ENCODE data around the gene KCNH3. TPM values are rescaled to one million over a fixed set of nuclear protein-coding genes. Genes with fewer than 3 reads are reported as not detected.

Gene KCNH3
- polyA plus RNA-seq, 1 donor from 2014 or later = 0.63 TPM

DNA sequence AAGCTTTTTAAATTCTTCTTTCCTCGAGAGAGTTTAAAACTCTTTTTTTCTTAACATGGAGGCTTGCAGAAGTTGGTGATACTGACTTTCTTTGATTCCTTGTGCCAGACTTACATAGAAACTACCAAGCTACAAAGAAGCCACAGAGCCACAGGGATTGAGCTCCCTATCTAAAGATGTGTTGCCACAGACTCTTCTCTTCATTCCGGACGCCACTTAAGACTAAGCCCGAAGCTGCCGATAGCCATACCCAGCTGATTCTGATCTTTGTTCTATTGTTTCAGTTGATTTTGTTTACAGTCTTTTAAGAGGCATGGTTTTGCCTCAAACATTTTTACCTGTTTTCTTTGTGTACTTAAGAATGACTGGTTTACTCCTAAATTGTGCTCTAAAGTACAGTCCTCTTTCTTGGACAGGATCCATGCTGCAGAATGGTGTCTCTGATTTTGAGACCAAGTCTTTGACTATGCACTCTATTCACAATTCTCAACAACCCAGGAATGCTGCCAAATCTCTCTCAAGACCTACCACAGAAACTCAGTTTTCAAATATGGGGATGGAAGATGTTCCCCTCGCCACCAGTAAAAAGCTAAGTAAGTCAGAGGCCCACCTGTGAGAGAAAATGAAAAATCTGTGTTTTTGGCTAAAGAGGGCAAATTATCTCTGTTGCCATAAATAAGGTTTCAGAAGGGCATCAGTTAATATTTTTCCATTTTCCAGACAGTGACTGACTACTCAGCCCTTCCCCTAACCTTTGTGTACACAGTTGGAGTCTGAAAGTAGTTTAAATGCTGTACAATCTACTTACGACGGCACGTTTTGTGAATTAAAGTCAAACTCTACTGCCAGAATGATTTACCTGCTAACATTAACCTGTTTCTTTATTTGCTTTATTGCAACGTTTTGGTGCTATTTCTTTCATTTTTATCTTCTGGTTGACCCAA is 42.1 kb upstream of the KCNH3 start:
- no peaks in the 10 kb centered on the region for H3K36me3 ChIP-seq (ENCODE audit: insufficient read depth, low read length)
- H2AFZ ChIP-seq (ENCODE audit: low read depth, low read length) = no peak overlapping the region
- H3F3A ChIP-seq (ENCODE audit: insufficient read depth, low read length, poor library complexity, severe bottlenecking) = no peaks in the 10 kb centered on the region
- no peaks in the 10 kb centered on the region for H3K27me3 ChIP-seq (ENCODE audit: insufficient read depth, low read depth, low read length)
- H3K27ac ChIP-seq (ENCODE audit: low read length) = no peak overlapping the region
- no peak overlapping the region for H3K9ac ChIP-seq (ENCODE audit: low read length)
- TF ChIP-seq, protein P1, sequence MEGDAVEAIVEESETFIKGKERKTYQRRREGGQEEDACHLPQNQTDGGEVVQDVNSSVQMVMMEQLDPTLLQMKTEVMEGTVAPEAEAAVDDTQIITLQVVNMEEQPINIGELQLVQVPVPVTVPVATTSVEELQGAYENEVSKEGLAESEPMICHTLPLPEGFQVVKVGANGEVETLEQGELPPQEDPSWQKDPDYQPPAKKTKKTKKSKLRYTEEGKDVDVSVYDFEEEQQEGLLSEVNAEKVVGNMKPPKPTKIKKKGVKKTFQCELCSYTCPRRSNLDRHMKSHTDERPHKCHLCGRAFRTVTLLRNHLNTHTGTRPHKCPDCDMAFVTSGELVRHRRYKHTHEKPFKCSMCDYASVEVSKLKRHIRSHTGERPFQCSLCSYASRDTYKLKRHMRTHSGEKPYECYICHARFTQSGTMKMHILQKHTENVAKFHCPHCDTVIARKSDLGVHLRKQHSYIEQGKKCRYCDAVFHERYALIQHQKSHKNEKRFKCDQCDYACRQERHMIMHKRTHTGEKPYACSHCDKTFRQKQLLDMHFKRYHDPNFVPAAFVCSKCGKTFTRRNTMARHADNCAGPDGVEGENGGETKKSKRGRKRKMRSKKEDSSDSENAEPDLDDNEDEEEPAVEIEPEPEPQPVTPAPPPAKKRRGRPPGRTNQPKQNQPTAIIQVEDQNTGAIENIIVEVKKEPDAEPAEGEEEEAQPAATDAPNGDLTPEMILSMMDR (IDR thresholded peaks at IDR 0.05; ENCODE audit: poor library complexity, severe bottlenecking) = no peak
- TF ChIP-seq EZH2 (IDR thresholded peaks at IDR 0.05; ENCODE audit: borderline replicate concordance, insufficient read depth, low read length, poor library complexity, severe bottlenecking) = no peak
- TF ChIP-seq RAD21 (conservative IDR thresholded peaks at IDR 0.05) = no peak
- TF ChIP-seq, protein P2, sequence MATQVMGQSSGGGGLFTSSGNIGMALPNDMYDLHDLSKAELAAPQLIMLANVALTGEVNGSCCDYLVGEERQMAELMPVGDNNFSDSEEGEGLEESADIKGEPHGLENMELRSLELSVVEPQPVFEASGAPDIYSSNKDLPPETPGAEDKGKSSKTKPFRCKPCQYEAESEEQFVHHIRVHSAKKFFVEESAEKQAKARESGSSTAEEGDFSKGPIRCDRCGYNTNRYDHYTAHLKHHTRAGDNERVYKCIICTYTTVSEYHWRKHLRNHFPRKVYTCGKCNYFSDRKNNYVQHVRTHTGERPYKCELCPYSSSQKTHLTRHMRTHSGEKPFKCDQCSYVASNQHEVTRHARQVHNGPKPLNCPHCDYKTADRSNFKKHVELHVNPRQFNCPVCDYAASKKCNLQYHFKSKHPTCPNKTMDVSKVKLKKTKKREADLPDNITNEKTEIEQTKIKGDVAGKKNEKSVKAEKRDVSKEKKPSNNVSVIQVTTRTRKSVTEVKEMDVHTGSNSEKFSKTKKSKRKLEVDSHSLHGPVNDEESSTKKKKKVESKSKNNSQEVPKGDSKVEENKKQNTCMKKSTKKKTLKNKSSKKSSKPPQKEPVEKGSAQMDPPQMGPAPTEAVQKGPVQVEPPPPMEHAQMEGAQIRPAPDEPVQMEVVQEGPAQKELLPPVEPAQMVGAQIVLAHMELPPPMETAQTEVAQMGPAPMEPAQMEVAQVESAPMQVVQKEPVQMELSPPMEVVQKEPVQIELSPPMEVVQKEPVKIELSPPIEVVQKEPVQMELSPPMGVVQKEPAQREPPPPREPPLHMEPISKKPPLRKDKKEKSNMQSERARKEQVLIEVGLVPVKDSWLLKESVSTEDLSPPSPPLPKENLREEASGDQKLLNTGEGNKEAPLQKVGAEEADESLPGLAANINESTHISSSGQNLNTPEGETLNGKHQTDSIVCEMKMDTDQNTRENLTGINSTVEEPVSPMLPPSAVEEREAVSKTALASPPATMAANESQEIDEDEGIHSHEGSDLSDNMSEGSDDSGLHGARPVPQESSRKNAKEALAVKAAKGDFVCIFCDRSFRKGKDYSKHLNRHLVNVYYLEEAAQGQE (IDR thresholded peaks at IDR 0.05; ENCODE audit: borderline replicate concordance) = no peak
- no peak for TF ChIP-seq TAF1 (IDR thresholded peaks at IDR 0.05; ENCODE audit: low read depth)
- no peak for TF ChIP-seq POLR2AphosphoS5 (IDR thresholded peaks at IDR 0.05)
- no peak for TF ChIP-seq EP300 (conservative IDR thresholded peaks at IDR 0.05; ENCODE audit: poor library complexity, severe bottlenecking)
- TF ChIP-seq SMC3 (conservative IDR thresholded peaks at IDR 0.05; ENCODE audit: poor library complexity) = no peak
- no peak for TF ChIP-seq MXI1 (conservative IDR thresholded peaks at IDR 0.05; ENCODE audit: poor library complexity, severe bottlenecking)
- H3K9me3 ChIP-seq (ENCODE audit: low read length) = no peaks in the 10 kb centered on the region
- H4K20me1 ChIP-seq (ENCODE audit: insufficient read depth) = no peaks in the 10 kb centered on the region
- H3K4me3 ChIP-seq (ENCODE audit: low read length) = no peak overlapping the region
- H3K4me2 ChIP-seq (ENCODE audit: low read length) = no peak overlapping the region
- H3K9me2 ChIP-seq (ENCODE audit: insufficient read depth, low read length) = no peaks in the 10 kb centered on the region
- H3K79me2 ChIP-seq (replicated peaks; ENCODE audit: insufficient read depth, low read length) = no peaks in the 10 kb centered on the region

DNA sequence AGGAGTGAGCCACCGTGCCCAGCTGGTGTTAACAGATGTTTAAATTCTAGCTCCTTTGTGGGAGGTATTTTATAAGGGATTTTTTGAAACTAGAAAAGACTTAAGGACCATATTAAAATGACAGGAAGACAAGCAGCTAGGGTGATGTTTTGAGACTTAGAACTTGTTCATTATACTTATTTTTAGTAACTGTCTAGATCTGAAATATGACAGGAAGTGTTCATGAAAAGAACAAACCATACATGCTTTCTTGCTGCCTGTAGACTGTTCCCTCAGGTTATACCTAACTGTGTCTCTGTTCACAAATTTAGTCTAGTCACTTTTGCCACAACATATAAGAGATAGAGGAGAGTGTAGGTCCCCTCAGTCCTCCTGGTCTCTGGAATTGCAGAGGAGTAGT is 36.9 kb upstream of the KCNH3 start:
- Histone ChIP-seq H3F3A (ENCODE audit: insufficient read depth, low read length, poor library complexity, severe bottlenecking) (no peaks in the 10 kb centered on the region), H3K4me3 (ENCODE audit: low read length) (no peak overlapping the region), H3K9me3 (ENCODE audit: low read length) (no peaks in the 10 kb centered on the region), H3K9ac (ENCODE audit: low read length) (no peak overlapping the region), H3K4me2 (ENCODE audit: low read length) (no peak overlapping the region), H2AFZ (ENCODE audit: low read depth, low read length) (no peak overlapping the region), H3K9me2 (ENCODE audit: insufficient read depth, low read length) (no peaks in the 10 kb centered on the region), H3K27ac (ENCODE audit: low read length) (no peak overlapping the region), H3K27me3 (ENCODE audit: insufficient read depth, low read depth, low read length) (no peaks in the 10 kb centered on the region), H3K36me3 (ENCODE audit: insufficient read depth, low read length) (no peaks in the 10 kb centered on the region), H3K79me2 (replicated peaks; ENCODE audit: insufficient read depth, low read length) (no peaks in the 10 kb centered on the region), H4K20me1 (ENCODE audit: insufficient read depth) (no peaks in the 10 kb centered on the region)
- TF ChIP-seq, protein P1 (IDR thresholded peaks at IDR 0.05; ENCODE audit: poor library complexity, severe bottlenecking) = no peak
- TF ChIP-seq SMC3 (conservative IDR thresholded peaks at IDR 0.05; ENCODE audit: poor library complexity) (no peak), MXI1 (conservative IDR thresholded peaks at IDR 0.05; ENCODE audit: poor library complexity, severe bottlenecking) (no peak), TAF1 (IDR thresholded peaks at IDR 0.05; ENCODE audit: low read depth) (no peak), RAD21 (conservative IDR thresholded peaks at IDR 0.05) (no peak), POLR2AphosphoS5 (IDR thresholded peaks at IDR 0.05) (no peak), EP300 (conservative IDR thresholded peaks at IDR 0.05; ENCODE audit: poor library complexity, severe bottlenecking) (no peak)
- TF ChIP-seq, protein P2 (IDR thresholded peaks at IDR 0.05; ENCODE audit: borderline replicate concordance) = no peak
